GM18499 (cell line): Measurements from ENCODE around the gene FMO1.
"Not testable (repeated sequence)": the region's sequence is repeated elsewhere in the genome, so short reads cannot be mapped to it uniquely, and the experiment has no call there.

Experiments
- ATAC-seq: cut with Tn5 transposase; IDR thresholded peaks from one replicate; pipeline ENCODE4 v1.9.1; 2021; ENCODE audit warnings: moderate number of reproducible peaks; ENCODE audit not compliant: insufficient read depth, unreplicated experiment

The FMO1 gene, protein sequence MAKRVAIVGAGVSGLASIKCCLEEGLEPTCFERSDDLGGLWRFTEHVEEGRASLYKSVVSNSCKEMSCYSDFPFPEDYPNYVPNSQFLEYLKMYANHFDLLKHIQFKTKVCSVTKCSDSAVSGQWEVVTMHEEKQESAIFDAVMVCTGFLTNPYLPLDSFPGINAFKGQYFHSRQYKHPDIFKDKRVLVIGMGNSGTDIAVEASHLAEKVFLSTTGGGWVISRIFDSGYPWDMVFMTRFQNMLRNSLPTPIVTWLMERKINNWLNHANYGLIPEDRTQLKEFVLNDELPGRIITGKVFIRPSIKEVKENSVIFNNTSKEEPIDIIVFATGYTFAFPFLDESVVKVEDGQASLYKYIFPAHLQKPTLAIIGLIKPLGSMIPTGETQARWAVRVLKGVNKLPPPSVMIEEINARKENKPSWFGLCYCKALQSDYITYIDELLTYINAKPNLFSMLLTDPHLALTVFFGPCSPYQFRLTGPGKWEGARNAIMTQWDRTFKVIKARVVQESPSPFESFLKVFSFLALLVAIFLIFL

DNA sequence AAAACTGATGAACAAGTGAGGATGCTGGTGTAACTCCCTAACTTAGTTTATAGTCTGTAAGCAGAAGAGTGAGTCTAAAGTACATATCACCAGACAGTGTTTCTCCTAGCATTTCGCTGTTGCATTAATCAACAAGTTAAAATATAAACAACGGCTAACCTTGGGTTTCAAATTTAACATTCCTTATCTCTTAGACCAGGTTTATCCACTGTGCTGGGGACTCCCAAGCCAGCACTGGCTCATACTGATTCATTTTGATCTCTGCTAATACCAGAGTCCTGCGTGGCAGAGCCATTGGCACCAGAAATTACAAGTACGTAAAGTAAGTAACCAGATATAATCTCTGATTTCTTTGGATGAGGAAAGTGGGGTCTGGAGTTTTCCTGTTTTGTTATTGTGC, at the start of gene FMO1:
Gene FMO1 (plus strand): TSS at position 193 of the 400 bp plus-strand sequence. CDS start 9,594 bp downstream, outside the sequence.
- ATAC-seq, result no peak

DNA sequence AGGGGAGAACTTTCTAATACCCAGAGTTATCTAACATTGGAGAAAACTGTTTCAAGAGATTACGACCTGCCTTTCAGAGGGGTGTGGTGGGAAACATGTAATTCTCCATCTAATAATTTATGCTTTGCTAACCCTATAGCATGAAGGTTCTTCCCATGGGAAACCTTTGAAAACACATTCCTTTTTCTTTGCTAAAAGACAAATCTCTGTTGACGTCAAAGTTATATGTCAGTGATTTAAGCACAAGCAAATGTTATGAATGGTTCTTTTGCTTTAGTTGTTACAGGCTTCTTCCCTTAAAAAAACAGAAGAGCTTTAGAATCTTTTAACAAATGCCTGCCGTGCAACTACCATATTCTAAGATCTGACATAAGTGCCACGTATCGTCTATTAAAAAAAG, 44.0 kb upstream of the FMO1 start:
- no peak for ATAC-seq

DNA sequence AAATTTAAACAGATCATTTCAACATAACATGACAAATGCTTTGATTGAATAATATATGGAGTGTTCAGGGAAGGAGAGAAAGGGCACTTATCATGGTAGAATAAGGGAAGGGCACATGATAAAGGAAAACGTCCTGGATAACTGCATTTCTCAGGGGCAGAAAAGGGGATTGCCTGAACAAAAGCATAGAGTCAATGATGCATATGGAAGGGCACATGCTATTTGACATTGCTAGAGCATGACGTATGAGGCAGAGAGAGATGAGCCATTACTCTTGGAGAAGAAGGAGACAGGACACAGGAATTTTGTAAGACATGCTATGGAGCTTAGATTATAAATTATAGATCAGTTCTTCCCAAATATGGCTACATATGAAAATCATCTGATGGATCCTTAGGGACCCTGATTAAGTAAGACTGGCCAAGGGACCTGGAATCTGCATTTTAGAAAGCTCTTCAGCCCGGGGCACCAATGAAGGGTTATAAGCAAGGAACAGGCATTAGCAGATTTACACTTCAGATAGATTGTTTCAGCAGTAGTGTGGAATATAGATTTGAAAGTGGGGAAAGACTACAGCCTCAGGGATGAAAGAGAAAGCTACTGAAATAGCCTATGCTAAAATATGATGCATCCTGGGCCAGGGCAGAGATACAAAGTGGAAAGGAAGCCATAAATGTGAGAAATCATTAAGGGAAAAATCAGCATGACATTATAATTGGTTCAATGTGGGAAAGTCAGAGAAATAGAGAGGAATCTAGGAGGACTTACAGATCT, 41.9 kb upstream of the FMO1 start:
- no peak for ATAC-seq

DNA sequence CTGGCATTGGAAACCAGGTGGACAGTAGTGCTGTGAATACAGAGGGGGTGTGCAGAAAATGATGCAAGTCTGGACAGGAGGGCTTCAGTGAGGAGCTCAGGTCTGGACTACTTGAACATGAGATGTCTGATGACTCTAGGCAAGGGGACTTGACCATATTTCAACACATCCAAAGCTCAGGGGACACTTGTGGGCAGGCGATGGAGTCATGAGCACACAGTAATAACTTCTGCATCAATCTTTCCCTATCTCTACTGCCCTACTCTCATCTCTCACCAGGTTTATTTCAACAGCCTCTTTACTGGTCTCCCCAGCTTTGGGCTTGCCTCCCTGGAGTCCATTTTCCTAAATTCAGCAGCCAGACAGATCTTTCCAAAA, 41.3 kb upstream of the FMO1 start:
- ATAC-seq, result no peak

DNA sequence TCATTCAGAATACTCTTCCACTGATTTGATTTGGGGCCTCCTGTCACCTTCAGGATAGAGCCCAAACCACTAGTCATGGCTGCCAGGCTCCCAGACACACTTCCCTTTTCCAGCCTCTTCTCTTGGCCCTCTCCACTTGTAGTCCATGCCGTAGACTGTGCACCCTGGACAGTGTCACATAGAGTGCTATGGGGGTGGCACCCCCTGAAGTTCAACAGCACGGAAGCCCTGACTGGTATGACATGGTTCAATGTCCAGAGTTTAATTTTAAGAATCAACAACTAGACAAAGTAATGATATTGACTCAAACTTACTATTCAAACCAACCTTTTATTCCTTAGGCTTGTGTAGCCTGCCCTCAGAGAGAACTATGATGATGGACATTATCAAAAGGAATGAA, 40.9 kb upstream of the FMO1 start:
- ATAC-seq, result no peak

DNA sequence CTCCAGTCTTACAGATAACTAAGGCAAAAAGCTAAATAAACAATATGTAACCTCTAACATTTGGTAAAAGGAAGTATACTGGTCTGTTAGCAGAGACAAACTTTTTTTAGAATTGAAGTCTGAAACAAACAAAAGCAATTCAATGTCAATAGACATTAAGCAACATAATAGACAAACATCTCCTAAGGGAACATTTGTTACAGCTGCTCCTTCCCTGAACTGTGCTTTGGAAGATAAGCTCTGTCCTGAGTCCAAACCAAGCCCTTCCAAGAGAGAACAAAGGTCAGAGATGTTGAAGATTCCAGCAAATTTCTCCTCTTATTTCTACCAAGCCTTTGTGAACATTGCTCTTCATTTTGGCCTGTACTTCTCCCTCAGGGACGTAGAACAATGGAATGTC, 37.9 kb upstream of the FMO1 start:
- ATAC-seq, result no peak

DNA sequence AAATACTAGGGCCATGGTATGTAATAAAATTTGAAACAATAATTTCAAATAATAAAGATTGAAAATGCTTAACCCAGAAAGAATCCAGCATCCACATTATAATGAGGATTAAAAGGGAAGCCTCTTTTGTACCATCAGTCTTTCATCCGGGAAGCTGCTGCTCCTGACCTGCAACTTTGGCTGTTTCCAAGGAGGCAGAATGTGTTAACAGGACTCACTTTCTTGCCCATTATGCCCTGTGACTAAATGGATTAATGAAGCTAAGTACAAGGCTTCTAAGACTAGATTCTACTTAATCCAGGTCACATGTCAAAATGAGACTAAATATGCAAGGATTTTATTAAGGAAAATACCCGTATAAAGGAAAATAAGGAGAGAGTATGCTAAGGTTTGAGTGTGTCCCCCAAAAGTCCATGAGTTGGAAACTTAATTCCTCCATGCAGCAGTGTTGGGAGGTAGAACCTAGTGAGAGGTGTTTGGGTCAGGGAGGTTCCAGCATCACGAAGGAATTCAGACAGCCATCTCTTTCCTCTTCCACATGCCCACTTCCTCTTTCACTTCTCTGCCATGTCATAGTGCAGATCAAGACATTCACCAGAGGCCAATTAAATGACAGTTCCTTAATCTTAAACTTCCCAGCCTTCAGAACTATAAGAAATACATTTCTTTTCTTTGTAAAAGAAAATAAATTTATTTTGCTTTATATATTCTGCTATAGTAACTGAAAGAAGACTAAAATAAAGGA, 35.5 kb upstream of the FMO1 start:
- ATAC-seq, result no peak

DNA sequence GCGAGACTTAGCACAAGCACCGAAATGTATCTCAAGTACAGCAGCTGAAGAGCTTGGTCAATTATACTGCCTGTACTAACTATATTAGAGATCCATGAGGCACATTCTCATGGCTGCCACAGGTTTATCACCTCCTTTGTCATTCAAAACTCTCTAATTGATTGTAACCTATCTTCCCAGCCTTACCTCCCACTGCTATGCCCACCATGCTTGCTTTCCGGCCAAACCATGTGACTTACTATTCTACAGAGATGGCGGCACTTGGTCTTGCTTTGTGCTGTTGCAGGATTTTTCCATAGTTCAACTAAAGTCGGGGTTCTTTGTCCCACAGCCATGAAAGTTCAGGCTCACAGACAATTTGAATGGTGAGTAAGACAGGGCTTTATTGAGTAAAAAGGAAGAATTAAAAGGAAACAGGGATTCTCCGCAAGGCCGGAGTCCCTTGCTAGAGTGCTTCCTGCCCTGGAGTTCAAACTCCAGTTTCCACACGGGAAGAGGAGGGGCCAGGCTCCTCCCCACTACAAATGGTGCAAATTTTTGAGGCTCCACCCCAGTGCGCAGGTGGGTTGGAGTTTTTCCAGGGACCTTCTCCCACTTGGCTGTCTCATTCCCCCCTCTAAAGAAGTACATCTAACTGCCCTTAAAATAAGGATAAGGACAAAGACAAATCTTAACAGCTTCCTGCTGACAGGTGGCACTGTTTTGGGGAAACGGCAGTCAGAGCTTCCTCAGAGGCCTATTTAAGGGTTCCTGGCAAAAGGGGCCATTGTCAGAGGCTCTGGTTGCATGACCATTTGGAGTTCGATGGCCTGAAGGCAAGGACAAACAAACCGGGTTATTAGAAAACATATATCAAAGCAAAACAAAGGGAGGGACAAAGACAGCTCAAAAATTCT, 34.5 kb upstream of the FMO1 start:
- ATAC-seq, result no peak

DNA sequence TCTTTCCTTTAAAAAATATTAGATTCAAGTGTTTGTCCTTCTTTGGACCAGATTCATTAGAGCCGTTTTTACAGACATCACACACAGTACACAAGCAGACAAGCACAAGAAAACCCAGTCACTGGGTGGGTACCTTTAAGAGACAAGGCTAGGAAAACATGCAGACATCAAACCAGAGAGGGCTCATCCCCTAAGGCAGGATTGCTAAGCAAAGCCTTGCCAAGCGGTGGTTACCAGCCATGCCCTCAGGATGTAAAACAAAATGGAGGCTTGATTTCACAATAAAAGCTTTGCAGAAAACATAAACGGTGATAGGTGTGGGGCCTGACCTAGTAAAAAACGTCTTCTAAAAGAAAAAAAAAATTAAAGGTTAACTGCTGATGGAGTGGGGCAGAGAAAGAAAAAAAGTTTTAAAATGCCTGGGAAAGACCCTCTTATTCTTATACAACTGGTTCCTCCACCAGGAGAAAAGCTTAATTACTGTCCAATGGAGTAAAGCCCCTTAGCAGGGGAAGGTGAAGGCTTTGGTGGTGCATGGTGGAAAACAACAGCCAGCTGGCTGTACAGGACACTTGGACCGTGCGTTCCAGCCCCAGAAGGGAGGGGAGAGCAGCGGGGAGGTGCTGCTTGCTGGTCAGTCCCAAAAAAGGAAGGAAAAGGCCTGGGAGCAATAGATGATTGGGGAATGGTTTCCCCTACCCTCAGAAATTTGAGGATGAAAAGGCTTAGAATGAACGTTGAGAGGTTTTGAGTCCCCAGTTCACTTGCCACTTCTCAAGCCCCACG, 30.4 kb upstream of the FMO1 start:
- no peak for ATAC-seq

DNA sequence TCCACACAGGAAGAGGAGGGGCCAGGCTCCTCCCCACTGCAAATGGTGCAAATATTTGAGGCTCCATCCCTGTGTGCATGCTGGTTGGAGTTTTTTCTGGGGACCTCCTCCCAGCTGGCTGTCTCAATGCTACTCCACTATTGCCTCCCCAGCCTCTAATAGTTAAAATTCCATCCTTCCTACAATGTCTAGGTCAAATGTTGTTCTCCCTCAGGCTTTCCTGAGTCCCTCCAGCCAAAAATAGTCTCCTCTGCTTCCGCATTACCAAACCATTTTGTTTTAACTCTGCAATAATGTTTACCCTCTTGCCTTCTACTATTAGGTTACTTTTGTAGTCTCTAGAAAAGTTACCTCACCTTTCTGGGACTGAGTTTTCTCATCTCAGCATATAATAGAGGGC, 29.6 kb upstream of the FMO1 start:
- no peak for ATAC-seq

DNA sequence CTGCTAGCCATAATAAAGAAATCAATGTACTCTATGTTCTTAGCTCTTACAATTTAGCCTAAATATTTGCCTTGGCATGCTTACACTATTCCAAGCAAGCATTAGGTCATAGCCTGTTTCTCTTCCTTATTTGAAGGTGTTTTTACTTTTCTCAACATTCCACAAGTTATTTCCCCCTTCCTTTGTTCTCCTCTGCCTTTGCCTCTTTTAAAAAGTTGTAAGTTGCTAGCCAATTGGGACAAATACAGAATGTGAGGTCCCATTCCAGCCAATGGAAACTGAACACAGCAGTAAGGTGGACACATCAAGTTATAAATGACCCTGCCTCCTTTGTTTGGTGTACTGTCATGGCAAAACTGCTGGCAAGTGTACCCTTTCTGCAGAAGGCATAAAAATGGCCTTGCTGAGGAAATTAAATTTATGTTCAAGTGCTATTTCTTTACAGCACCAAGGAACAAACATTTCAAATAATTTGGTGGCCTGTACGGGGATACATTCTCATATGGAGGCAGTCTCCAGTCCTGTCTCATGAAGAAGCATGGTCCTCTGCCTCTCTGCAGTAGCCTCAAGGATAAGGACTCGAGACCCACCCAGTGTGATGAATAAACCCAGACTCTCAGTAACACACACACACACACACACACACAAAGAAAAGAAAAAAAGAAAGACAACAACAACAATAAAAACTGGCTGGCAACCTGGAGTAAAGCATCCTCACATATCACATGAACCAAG, 28.8 kb upstream of the FMO1 start:
- ATAC-seq, result no peak

DNA sequence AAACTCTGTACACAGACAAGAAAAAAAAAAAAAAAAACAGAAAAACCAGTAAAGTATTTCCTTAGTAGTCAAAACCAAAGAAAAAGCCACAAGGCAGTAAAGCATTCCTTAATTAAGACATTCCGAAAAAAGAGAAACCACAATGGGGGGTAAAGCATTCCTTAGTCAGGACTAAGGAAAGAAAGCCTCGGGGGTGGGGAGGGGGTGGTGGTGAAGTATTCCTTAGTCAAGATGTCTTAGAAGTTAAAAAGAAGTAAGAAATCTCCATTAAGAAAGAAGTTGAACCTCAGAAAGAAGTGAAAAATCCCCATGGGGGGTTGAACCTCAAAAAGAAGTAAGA, 28.2 kb upstream of the FMO1 start:
- ATAC-seq, result no peak

DNA sequence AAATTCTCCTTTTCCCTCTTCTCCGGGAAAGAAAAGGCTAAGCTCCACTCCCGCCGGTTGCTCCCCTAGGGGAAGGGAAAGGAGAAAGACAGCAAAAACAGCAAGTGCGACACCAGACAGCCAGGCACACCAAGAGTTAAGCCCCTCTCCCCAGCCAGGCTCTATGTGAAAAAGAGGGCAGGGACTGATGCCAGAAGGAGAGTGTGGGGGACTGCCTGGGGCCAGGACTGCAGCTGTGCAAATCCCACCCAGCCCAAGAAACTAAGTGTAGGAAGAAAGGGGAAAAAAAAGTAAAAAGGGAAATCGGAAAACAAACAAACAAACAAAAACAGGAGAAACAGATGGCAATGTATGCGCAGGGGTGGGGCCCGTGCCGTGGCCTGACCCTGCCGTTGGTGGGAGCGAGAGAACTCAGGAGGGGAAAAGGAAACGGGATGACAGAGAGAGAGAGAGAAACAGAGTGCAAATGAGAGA, 27.7 kb upstream of the FMO1 start:
- ATAC-seq, result no peak

DNA sequence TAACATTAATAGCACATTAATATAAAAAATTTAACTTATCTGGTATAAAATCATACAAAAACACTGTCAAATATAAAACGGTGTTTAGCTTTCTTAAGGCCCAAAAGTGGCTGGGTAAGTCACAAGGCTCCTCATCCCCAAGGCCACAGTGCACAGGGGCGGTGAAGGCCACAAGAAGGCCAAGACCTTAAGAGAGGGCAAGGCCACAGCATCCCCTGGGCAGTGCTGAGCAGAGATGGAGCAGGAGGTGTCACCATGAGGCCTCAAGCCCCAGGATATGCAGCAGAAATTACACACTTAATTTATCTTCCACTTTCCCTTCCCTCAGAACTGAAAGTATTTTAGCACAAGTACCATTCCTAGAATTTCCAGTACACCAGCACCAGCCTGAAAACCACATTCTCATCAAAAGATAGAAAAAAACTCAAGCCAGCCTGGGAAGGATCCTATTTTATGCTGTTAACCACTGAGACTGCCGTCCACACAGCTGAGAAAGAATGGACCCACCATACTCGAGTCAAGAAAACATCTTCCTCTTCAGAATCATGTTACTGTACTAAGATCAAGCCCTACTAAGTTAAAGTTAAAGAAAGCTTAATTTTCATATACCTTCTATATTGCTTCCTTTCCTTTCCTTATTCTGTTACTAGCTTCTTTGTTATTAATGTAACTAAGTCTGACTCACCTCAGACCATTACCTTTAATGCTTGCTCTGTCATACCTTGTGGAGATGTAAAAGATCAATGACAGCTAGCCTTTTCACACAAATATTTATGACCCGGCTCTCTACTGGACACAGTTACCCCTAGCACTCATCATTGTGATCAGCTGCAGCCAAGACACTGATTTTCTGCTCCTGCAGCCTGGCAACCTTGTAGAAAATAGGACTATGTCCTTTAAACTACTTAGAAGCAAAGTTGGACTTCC, 26.4 kb upstream of the FMO1 start:
- ATAC-seq, result no peak

DNA sequence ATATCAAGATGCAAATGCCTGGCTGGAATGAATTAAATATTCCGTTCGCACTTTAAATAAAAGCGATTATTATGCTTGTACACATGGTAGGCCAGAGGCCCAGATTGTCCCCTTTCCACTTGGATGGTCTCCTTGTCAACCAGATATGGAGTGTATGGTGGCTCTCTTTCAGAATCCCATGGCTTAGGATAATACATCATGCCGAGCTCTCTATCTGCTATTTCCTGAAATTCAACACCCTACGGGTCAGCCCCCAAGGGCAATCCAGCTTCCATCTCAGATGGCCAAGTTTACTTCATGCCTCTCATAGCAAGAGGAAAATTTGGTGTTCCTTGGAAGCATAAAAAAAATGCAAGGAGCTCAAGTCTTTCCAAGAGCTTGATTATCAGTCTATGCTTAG, 25.4 kb upstream of the FMO1 start:
- no peak for ATAC-seq

DNA sequence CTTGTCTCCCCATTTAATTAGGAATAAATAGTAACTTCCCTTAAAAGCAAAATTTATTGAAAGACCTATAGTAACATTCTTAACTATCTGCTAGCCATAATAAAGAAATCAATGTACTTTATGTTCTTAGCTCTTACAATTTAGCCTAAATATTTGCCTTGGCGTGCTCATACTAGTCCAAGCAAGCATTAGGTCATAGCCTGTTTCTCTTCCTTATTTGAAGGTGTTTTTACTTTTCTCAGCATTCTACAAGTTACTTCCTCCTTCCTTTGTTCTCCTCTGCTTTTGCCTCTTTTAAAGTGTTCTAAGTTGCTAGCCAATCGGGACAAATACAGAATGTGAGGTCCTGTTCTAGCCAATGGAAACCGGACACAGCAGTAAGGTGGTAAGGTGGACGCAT, 24.0 kb upstream of the FMO1 start:
- ATAC-seq, result not testable (repeated sequence)

DNA sequence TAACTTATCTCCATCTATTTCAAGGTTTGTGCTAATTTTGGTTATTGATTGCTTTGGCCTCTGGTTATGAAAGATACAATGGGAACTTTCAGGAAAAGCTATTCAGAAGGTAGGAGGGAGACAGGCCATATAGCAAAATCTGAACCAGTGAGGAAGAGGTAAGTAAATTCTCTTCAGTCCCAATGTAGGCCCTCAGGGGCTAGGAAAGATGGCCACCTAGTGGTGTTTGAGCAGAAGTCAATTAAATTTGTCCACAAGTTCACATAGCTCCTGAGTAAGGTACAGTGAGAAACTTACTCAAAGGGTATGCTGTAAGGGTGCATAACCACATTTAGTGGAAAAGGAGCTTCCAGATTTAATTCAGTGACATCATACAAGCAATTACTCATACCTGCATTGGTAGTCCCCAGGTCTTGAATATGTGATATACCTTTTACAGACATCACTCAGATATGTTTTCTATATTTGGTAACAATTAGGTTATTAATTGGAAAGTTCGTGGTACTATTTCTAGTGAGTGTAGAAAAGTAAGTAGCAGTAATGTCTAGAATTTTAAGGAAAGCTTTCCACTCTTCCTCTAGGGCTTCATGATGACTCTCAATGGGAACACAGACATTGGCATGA, 21.4 kb upstream of the FMO1 start:
- peak; percentile 91 for ATAC-seq
